ENCODE measurements around the gene DMAP1. TPM values are rescaled to one million over a fixed set of nuclear protein-coding genes. Genes with fewer than 3 reads are reported as not detected.

The DMAP1 gene
- total and polyA plus RNA-seq, 9 of the 15 experiments (the other 6 are each of a cell fraction or from before 2014, with no cell fraction given) = 1.5 to 51.2 (median 30.3) TPM

DNA sequence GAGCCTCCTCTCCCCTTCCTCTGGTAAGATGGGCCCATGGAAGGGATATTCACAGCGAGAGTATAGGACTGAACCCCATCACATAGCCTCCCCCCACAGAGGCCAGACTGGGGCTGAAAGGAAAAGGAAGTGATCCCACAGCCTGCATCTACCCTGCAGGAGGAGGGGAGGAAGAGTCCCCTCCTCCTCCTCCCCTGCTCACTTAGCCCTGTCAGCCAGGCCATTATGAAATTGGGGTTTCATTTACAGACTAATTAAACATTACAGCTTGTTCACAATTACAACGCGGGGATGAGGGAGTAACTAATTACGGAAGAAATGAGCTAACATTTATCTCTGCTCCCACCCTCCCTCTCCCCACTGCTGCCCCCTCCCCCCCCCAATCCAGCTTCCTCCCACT is 25.4 kb downstream of the DMAP1 start:
- Histone ChIP-seq H3K4me3 (no peak overlapping the region), H3K4me2 (ENCODE audit: insufficient read depth, low read length) (no peak overlapping the region), H3K79me2 (ENCODE audit: control insufficient read depth, insufficient read depth, low read length) (no peaks in the 10 kb centered on the region), H3K36me3 (ENCODE audit: control insufficient read depth, insufficient read depth, low read length) (peaks cover 16% of the 10 kb centered on the region), H3K9me1 (ENCODE audit: control insufficient read depth, insufficient read depth, low read length) (peaks cover 9% of the 10 kb centered on the region), H4K20me1 (replicated peaks; ENCODE audit: control insufficient read depth, insufficient read depth, low read length) (peaks cover 21% of the 10 kb centered on the region), H3K27me3 (ENCODE audit: control insufficient read depth in 2 of 2, insufficient read depth in 2 of 2, low read length in 2 of 2) (no peaks in the 10 kb centered on the region), H2AFZ (ENCODE audit: low read depth, low read length) (no peak overlapping the region), H3K4me1 (replicated peaks in 1 of 2; ENCODE audit: control insufficient read depth in 2 of 2, insufficient read depth in 2 of 2, low read length in 2 of 2) (peaks cover 25 to 35% of the 10 kb centered on the region in 2 experiments; a peak in 4 of 5 replicates), H3K9me3 (replicated peaks; ENCODE audit: control insufficient read depth, insufficient read depth, low read depth, low read length) (no peaks in the 10 kb centered on the region), H3K27ac (ENCODE audit: extremely low read depth, low read depth, low read length) (no peak overlapping the region), H3K9ac (ENCODE audit: insufficient read depth in 1 of 2, low read depth in 2 of 2, low read length in 2 of 2) (0 out of 4 replicates have a peak overlapping the region, but pooled peaks of 1 of the 2 experiments have one; percentile 15)
- POLR2A ChIA-PET = interaction anchor here (0.6 to 1.4 kb wide), 9 partner anchors 15 to 246 kb away, joined by 3 to 6 read pairs (median 3); no protein-coding TSS in a partner anchor
- no TSS peak for BruUV-seq (replicated peaks)
- DNase-seq (ENCODE audit: extremely low read depth in 1 of 4, low spot score in 3 of 4) (no peak), FAIRE-seq (peak; percentile 37), ATAC-seq (no peak)
- in situ Hi-C loops (cut with MboI) = no loop called here
- 92% methylated on average over 1 of the region's 4 CpGs for WGBS (ENCODE audit: insufficient coverage, low coverage, missing lambda C conversion rate)
- CTCF ChIA-PET (ENCODE audit: low intra/inter-chr PET ratio) = no interaction called here
- intact Hi-C loops (cut with micrococcal nuclease) = loop anchor here (2.0 kb wide), 1 partner anchor 52 kb away; no protein-coding TSS in a partner anchor
- TF ChIP-seq HDAC1 (IDR thresholded peaks at IDR 0.05) = no peak
- no peak for TF ChIP-seq HNRNPL (IDR thresholded peaks at IDR 0.05; ENCODE audit: low read depth, low read length)
- TF ChIP-seq TFAM (CRISPR knock-in tag; conservative IDR thresholded peaks at IDR 0.05) = no peak
- no peak for TF ChIP-seq SOX6 (IDR thresholded peaks at IDR 0.05)
- TF ChIP-seq ZBTB1 (CRISPR knock-in tag; IDR thresholded peaks at IDR 0.05; ENCODE audit: borderline replicate concordance, low read depth) = no peak
- TF ChIP-seq POLR3G (IDR thresholded peaks at IDR 0.05; ENCODE audit: extremely low read depth, insufficient read length, insufficient replicate concordance) = no peak
- no peak for TF ChIP-seq ZNF197 (CRISPR knock-in tag; IDR thresholded peaks at IDR 0.05; ENCODE audit: low read depth)
- TF ChIP-seq, protein P1, sequence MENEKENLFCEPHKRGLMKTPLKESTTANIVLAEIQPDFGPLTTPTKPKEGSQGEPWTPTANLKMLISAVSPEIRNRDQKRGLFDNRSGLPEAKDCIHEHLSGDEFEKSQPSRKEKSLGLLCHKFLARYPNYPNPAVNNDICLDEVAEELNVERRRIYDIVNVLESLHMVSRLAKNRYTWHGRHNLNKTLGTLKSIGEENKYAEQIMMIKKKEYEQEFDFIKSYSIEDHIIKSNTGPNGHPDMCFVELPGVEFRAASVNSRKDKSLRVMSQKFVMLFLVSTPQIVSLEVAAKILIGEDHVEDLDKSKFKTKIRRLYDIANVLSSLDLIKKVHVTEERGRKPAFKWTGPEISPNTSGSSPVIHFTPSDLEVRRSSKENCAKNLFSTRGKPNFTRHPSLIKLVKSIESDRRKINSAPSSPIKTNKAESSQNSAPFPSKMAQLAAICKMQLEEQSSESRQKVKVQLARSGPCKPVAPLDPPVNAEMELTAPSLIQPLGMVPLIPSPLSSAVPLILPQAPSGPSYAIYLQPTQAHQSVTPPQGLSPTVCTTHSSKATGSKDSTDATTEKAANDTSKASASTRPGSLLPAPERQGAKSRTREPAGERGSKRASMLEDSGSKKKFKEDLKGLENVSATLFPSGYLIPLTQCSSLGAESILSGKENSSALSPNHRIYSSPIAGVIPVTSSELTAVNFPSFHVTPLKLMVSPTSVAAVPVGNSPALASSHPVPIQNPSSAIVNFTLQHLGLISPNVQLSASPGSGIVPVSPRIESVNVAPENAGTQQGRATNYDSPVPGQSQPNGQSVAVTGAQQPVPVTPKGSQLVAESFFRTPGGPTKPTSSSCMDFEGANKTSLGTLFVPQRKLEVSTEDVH (IDR thresholded peaks at IDR 0.05; ENCODE audit: low read depth, partially characterized antibody) = no peak
- TF ChIP-seq, protein P2, sequence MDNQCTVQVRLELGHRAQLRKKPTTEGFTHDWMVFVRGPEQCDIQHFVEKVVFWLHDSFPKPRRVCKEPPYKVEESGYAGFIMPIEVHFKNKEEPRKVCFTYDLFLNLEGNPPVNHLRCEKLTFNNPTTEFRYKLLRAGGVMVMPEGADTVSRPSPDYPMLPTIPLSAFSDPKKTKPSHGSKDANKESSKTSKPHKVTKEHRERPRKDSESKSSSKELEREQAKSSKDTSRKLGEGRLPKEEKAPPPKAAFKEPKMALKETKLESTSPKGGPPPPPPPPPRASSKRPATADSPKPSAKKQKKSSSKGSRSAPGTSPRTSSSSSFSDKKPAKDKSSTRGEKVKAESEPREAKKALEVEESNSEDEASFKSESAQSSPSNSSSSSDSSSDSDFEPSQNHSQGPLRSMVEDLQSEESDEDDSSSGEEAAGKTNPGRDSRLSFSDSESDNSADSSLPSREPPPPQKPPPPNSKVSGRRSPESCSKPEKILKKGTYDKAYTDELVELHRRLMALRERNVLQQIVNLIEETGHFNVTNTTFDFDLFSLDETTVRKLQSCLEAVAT (IDR thresholded peaks at IDR 0.05) = no peak
- TF ChIP-seq CC2D1A (IDR thresholded peaks at IDR 0.05) = no peak
- TF ChIP-seq SMAD1 (IDR thresholded peaks at IDR 0.05; ENCODE audit: low read depth, low read length, partially characterized antibody) = no peak

Measured in K562 (cell line).